HG03354 (cell line): Measurements from ENCODE around the gene SPACDR.
"Not testable (repeated sequence)": the region's sequence is repeated elsewhere in the genome, so short reads cannot be mapped to it uniquely, and the experiment has no call there.

Source experiments
- ATAC-seq: cut with Tn5 transposase; IDR thresholded peaks from one replicate; pipeline ENCODE4 v1.9.1; 2021; ENCODE audit warnings: mild to moderate bottlenecking; ENCODE audit not compliant: unreplicated experiment, poor library complexity, severe bottlenecking

SPACDR gene

DNA sequence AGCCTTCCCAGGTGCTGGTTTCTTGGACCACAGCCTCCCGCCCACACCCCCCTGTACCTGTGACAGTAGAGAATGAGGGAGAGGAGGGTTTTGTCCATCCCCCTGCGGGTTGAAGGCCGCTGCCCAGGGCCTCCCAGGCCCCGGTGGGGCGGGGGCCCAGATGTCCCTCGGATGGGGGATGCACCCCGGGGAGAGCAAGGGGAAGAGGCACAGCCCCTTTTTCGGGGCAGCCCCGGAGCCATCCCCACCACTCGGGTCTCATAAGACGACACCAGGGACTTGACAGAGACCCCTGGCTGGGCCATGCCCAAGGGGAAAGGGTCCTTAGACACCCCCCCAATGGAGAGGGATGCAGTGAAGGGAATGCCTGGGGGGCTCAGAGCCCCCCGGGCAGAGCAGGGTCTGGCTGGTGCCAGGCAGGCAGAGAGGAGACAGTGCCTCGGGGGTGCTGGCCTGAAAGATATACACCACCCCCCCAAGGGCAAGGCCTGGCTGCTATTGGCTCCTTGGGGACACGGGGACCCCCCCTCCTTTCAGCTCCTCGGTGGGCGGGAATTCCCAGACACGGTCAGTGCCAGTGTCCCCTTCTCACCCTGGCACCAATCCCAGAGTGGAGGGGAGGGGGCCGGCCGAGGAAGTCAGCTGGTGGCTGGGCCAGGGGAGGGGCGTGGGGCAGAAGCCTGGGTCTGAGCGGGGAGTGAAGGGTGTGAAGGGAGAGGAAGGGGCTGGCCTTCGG, 3.7 kb upstream of the SPACDR start:
- no peak for ATAC-seq

DNA sequence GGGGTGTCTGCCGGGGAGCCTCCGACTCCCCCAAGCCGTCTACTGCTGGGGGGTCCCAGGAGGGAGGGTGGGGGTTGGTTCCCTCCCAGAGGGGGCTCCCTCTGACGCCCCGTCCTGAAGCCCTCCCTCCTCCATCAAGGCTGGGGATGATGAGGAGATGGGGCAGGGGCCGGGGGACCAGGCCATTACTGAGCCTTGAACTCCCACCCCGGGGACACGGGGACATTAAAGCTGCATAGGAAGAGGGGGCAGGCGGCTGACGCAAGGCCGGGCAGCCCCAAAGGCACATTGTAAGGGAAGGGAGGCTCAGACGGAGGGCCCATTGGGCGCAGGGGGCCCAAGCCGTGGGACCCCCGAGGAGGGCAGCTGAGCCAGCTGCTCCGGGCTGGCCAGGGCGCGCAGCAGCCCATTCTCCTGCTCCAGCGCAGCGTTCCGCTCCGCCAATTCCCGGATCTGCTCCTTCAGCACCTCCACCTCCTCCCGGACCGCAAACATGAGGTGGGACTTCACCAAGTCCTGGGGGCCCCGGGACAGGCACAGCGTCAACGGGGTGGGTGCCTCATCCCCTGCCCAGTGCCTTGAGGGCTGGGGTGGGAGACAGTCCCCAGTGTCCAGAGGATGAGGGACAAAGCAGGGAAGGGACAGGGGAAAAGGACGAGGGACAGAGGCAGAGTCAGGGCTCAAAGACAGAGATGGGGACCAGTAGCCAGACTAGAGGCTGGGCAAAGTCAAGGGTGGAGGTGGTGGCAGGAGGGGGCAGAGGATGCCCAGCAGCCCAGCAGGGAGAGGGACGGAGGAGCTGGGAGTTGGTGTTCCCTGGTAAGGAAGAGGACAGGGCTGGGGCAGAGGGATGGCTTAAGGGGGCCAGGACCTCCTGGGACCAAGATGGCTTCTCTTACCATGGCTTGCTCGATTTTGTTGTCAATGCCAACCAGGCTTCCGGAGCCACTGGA, 2.9 kb upstream of the SPACDR start:
- ATAC-seq, result no peak

DNA sequence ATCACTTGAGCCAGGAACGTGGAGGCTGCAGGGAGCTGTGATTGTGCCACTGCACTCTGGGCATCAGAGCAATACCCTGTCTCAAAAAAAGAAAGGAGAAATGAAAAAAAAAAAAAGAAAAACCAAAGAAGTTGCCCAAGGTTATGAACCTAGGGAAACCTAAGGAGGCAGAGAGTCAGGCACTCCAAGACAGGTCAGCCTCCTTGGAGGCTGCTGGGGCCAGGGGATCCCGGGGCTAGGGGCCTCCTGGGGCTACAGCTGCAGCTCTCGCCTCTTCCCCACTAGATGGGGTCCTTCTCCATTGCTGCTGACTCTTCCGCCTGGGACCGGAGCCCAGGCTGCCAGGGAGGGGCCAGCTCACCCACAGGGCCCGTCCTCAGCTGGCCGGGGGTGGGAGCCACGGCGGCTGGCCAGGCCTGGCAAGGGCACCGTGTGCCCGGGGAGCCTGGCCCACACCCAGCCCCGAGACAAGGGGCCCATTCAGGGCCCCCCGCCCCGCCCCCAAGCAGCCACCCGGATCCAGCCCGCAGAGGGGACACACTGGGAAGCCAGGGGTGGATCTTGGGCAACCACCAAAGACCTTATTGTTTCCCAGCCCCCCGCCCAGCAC, 1.7 kb upstream of the SPACDR start:
- no peak for ATAC-seq

DNA sequence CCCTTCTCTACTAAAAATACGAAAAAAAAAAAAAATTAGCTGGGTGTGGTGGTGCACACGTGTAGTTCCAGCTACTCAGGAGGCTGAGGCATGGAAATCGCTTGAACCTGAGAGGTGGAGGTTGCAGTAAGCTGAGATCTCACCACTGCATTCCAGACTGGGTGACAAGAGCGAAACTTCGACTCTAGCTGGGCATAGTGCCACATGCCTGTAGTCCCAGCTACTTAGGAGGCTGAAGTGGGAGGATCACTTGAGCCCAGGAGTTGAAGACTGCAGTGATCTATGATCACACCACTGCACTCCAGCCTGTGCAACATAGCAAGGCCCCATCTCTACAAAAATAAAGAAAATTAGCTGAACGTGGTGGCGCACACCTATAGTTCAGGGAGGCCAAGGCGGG, 1.2 kb upstream of the SPACDR start:
- no peak for ATAC-seq

- no peak for ATAC-seq
These were observed 731 bp upstream of the SPACDR start for GRCh38 chr7:100464791-100465190.

DNA sequence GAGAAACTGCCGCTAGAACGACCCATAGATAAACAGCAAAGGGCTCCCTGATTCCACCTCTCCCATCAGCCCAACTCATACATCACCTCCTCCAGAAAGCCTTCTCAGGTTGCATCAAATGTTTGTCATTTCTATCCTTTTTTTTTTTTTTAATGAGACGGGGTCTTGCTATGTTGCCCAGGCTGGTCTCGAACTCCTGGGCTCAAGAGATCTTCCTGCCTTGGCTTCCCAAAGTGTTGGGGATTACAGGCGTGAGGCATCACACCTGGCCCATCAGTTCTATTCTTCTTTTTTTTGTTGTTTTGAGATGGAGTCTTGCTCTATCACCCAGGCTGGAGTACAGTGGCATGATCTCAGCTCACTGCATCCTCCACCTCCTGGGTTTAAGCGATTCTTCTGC, 7.0 kb downstream of the SPACDR start:
- ATAC-seq, result no peak

GRCh38 chr7:100456562-100456961, 7.5 kb downstream of the SPACDR start:
- ATAC-seq, result no peak

GRCh38 chr7:100455206-100455605, 8.9 kb downstream of the SPACDR start:
- no peak for ATAC-seq

GRCh38 chr7:100453854-100454253, 10.2 kb downstream of the SPACDR start:
- ATAC-seq, result not testable (repeated sequence)

DNA sequence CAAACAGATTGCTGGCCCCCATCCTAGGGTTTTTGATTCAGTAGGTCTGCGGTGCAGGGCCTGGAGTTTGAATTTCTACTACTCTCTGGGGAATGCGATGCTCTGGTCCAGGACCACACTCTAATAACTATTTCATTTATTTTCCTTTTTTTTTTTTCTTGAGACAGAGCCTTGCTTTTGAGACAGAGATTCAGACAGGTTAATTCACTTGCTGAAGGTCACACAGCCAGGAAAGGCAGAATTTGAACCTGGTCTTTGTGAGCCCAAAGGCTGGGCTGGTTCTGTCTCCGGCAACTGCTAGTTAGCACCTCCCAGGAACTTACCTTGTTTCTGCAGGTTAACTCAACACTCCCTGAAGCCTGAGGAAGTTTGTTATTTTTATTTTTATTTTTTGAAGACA, 11.5 kb downstream of the SPACDR start:
- ATAC-seq, result no peak

GRCh38 chr7:100449190-100449795, 14.8 kb downstream of the SPACDR start:
- ATAC-seq, result no peak

DNA sequence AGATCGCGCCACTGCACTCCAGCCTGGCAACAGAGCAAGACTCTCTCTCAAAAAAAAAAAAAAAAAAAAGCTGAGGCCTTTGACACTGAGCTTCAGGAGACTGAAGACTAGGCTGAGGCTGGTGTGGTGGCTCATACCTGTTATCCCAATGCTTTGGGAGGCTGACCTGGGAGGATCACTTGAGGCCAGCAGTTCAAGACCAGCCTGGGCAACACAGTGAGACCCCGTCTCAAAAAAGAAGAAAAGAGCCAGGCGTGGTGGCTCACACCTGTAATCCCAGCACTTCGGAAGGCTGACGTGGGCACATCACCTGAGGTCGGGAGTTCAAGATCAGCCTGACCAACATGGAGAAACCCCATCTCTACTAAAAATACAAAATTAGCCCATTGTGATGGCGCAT, 16.7 kb downstream of the SPACDR start:
- not testable (repeated sequence) for ATAC-seq

GRCh38 chr7:100446040-100446439, 18.0 kb downstream of the SPACDR start:
- no peak for ATAC-seq

GRCh38 chr7:100444311-100445278, 19.5 kb downstream of the SPACDR start:
- ATAC-seq, result no peak

DNA sequence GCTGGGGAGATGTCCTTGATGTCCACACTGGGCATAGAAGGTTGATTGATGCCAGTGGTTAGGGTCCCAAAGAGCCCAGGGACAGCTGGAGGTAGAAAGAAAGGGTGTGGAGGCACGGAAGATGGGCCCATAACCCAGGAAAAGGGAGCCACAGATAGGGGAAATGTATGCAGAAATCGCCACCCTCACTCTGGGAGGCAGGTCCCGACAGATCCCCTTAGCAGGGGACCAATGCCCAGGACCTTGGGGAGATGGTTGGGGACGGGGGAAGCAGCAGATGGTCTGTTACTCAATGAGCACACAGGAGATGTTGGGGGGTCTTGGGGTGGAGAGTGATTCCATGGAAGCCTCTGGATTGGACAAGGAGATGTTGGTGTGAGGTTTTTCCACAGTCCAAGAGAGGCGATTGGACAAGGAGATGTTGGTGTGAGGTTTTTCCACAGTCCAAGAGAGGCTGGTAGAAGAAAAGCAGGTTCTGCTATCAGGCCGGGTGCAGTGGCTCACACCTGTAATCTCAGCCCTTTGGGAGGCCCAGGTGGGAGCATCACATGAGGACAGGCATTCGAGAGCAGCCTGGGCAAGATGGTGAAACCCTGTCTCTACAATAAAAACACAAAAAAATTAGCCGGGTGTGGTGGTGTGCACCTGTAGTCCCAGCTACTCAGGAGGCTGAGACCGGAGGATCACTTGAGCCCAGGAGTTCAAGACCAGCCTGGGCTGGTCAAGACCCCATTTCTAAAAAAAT, 20.8 kb downstream of the SPACDR start:
- no peak for ATAC-seq

DNA sequence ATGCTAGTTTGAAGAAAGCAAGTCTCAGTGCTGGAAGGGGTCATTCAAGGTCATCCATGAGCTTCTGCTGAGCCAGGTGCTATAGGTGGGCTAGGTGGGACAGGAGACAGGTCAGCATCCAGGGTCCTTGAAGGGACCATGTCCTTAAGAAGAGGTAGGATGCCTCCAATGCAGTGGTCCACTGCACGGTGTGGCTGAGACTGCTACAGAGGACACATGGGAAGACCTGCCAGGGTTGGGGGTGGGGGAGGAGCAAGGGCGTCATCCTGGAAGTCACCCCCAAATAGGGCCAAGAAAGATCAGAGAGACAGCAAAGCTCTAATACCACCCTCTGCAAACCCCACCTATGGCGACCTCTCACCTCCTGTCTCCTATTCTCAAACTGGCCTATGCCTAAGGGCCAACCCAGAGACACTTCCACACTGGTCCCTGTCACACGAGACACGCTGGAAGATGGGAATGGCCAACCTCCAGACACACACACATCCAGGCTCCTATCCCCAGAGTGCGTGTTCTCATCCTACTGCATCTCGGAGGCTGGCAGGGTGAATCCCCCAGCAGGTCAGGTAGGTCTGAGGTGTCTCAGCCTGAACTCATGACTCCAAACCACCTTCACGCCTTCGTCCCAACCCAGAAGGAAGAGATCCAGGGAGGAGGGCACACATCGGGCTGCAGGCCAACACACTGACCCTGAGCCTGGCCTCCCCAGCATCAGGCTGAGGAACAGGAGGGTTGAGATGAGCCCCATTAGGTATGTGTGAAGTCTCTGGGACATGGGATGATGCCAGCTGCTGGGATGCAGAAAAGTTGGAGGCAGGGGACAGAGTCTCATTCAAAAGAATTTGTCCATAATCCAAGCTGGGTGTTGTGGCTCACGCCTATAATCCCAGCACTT, 22.2 kb downstream of the SPACDR start:
- ATAC-seq, result no peak

DNA sequence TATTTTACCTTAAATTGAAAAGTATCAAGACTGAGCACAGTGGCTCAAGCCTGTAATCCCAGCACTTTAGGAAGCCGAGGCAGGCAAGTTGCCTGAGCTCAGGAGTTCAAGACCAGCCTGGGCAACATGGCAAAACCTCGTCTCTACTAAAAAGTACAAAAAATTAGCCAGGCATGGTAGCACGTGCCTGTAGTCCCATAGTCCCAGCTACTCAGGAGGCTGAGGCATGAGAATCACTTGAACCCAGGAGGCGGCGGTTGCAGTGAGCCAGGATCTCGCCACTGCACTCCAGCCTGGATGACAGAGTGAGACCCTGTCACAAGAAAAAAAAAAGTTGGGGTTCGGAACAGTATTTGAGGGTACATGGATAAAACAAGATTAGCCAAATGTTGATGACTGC, 24.8 kb downstream of the SPACDR start:
- ATAC-seq, result not testable (repeated sequence)
